ENCODE data around the gene DYNC1I2. TPM values are rescaled to one million over a fixed set of nuclear protein-coding genes. Genes with fewer than 3 reads are reported as not detected.

The DYNC1I2 gene
- total RNA-seq, 1 donor from 2014 or later = 121 TPM

DNA sequence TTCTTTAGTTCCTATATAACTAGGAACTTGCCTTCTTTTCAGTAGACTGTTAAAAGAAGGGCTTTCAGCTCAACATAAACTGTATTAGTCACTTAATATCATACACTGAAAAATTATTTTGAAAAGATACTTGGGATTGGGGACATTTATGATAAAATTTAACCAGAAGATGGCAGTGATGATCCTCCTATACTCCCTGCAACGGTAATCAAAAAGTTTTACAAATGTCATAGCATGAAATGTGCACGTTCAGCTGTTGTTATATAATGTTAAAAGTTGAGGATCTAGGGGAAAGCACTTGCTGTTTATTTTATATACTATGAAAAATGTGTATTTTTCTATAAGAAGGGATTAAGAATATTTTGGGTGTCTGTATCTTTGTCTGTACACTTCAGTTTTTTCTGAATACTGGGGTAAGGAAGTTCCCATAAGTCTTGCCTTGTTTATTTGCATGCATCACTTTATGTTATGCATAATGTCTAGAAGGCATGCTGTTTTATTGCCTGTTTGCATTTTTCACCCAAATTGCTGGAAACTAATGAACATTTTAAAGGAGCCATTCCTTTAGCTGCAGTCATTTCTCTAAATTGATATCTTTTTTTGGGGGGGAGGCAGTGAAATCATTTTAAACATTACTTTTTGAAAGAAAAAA lies 19.0 kb downstream of the DYNC1I2 start:
- no peaks in the 10 kb centered on the region for H3K27me3 ChIP-seq (ENCODE audit: insufficient read depth, low read length)
- H3K9ac ChIP-seq (ENCODE audit: low read length) = no peak overlapping the region
- Mint-ChIP-seq H3K4me1 (ENCODE audit: low read depth, unreplicated experiment) (peaks cover 12% of the 10 kb centered on the region), H3K4me3 (ENCODE audit: unreplicated experiment) (no peak overlapping the region), H3K36me3 (ENCODE audit: low read depth, unreplicated experiment) (peaks cover 3% of the 10 kb centered on the region), H3K27ac (ENCODE audit: unreplicated experiment) (no peak overlapping the region), H3K9me3 (ENCODE audit: unreplicated experiment) (no peaks in the 10 kb centered on the region), H3K27me3 (ENCODE audit: low read depth, unreplicated experiment) (no peaks in the 10 kb centered on the region)
- no peak for FAIRE-seq
- H3K4me2 ChIP-seq (ENCODE audit: low read length) = no peak overlapping the region
- H3K4me3 ChIP-seq (ENCODE audit: insufficient read depth, low read depth, low read length) = no peak overlapping the region
- no peaks in the 10 kb centered on the region for H3K4me1 ChIP-seq (ENCODE audit: insufficient read depth, low read length)
- peaks cover 58% of the 10 kb centered on the region for H4K20me1 ChIP-seq (ENCODE audit: insufficient read depth, low read length)
- no peak overlapping the region for H2AFZ ChIP-seq (ENCODE audit: low read depth, low read length)
- H3K27ac ChIP-seq (ENCODE audit: low read depth, low read length) = no peak overlapping the region
- no peaks in the 10 kb centered on the region for H3K9me3 ChIP-seq (ENCODE audit: insufficient read depth, low read depth, low read length)
- H3K79me2 ChIP-seq (ENCODE audit: insufficient read depth, low read length) = peaks cover 72% of the 10 kb centered on the region
- no peak for DNase-seq (ENCODE audit: low read depth)
- H3K36me3 ChIP-seq (ENCODE audit: insufficient read depth, low read length) = peaks cover 9% of the 10 kb centered on the region
- TF ChIP-seq EZH2 (IDR thresholded peaks at IDR 0.05; ENCODE audit: insufficient read depth, low read length) = no peak
- TF ChIP-seq, protein P1, sequence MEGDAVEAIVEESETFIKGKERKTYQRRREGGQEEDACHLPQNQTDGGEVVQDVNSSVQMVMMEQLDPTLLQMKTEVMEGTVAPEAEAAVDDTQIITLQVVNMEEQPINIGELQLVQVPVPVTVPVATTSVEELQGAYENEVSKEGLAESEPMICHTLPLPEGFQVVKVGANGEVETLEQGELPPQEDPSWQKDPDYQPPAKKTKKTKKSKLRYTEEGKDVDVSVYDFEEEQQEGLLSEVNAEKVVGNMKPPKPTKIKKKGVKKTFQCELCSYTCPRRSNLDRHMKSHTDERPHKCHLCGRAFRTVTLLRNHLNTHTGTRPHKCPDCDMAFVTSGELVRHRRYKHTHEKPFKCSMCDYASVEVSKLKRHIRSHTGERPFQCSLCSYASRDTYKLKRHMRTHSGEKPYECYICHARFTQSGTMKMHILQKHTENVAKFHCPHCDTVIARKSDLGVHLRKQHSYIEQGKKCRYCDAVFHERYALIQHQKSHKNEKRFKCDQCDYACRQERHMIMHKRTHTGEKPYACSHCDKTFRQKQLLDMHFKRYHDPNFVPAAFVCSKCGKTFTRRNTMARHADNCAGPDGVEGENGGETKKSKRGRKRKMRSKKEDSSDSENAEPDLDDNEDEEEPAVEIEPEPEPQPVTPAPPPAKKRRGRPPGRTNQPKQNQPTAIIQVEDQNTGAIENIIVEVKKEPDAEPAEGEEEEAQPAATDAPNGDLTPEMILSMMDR (IDR thresholded peaks at IDR 0.05; ENCODE audit: insufficient read depth, low read depth, low read length) = peak; percentile 21

- H4K20me1 ChIP-seq (ENCODE audit: insufficient read depth, low read length) = peaks cover 48% of the 10 kb centered on the region
- H3K9ac ChIP-seq (ENCODE audit: low read length) = no peak overlapping the region
- Mint-ChIP-seq H3K27ac (ENCODE audit: unreplicated experiment) (peak overlapping the region; percentile 18), H3K4me1 (ENCODE audit: low read depth, unreplicated experiment) (peaks cover 17% of the 10 kb centered on the region), H3K36me3 (ENCODE audit: low read depth, unreplicated experiment) (peaks cover 2% of the 10 kb centered on the region), H3K4me3 (ENCODE audit: unreplicated experiment) (no peak overlapping the region), H3K27me3 (ENCODE audit: low read depth, unreplicated experiment) (no peaks in the 10 kb centered on the region), H3K9me3 (ENCODE audit: unreplicated experiment) (no peaks in the 10 kb centered on the region)
- H3K79me2 ChIP-seq (ENCODE audit: insufficient read depth, low read length) = peaks cover 64% of the 10 kb centered on the region
- no peak overlapping the region for H3K27ac ChIP-seq (ENCODE audit: low read depth, low read length)
- no peak overlapping the region for H3K4me3 ChIP-seq (ENCODE audit: insufficient read depth, low read depth, low read length)
- no peak overlapping the region for H2AFZ ChIP-seq (ENCODE audit: low read depth, low read length)
- H3K4me1 ChIP-seq (ENCODE audit: insufficient read depth, low read length) = peaks cover 10% of the 10 kb centered on the region
- FAIRE-seq (no peak), DNase-seq (ENCODE audit: low read depth) (no peak)
- H3K27me3 ChIP-seq (ENCODE audit: insufficient read depth, low read length) = no peaks in the 10 kb centered on the region
- no peak for TF ChIP-seq EZH2 (IDR thresholded peaks at IDR 0.05; ENCODE audit: insufficient read depth, low read length)
- TF ChIP-seq, protein P1 (IDR thresholded peaks at IDR 0.05; ENCODE audit: insufficient read depth, low read depth, low read length) = no peak
- peaks cover 8% of the 10 kb centered on the region for H3K36me3 ChIP-seq (ENCODE audit: insufficient read depth, low read length)
- H3K4me2 ChIP-seq (ENCODE audit: low read length) = no peak overlapping the region
- no peaks in the 10 kb centered on the region for H3K9me3 ChIP-seq (ENCODE audit: insufficient read depth, low read depth, low read length)
These were observed 20.5 kb downstream of the DYNC1I2 start for GRCh38 chr2:171707752-171708151.

DNA sequence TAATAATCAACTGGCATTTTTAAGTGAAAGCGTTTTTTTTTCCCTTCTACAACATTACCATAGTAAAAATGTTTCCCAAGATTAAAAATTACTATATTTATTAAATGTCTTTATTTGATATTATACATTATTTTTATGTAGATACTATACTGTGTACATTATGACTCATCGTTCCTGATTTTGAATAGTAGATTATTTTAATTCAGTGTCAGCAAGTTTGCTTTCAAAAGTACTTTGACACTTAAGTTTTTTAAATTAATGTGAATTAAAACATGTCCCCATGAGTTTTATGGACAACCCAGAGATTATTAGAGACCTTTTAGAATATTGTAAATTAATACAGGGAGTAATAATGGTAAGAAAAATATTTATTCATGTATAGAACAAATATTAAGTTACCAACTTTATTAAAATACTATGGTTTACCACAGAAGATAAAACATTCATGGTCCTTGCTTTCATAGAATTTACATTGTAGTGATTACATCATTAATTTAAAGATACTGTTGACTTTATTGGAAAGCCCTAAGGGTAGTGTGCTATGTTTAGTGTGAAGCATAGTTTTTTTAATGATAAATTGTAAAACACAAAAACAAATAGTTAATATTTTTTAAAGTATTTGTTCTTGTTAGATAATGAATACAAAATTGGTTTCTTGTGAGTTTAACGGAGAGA lies 21.9 kb downstream of the DYNC1I2 start:
- Histone ChIP-seq H3K4me3 (ENCODE audit: insufficient read depth, low read depth, low read length) (no peak overlapping the region), H3K4me1 (ENCODE audit: insufficient read depth, low read length) (peaks cover 10% of the 10 kb centered on the region), H3K27me3 (ENCODE audit: insufficient read depth, low read length) (no peaks in the 10 kb centered on the region), H3K27ac (ENCODE audit: low read depth, low read length) (no peak overlapping the region), H3K4me2 (ENCODE audit: low read length) (no peak overlapping the region), H3K9ac (ENCODE audit: low read length) (no peak overlapping the region), H3K36me3 (ENCODE audit: insufficient read depth, low read length) (peaks cover 6% of the 10 kb centered on the region), H2AFZ (ENCODE audit: low read depth, low read length) (no peak overlapping the region), H3K79me2 (ENCODE audit: insufficient read depth, low read length) (peaks cover 64% of the 10 kb centered on the region), H3K9me3 (ENCODE audit: insufficient read depth, low read depth, low read length) (no peaks in the 10 kb centered on the region), H4K20me1 (ENCODE audit: insufficient read depth, low read length) (peaks cover 34% of the 10 kb centered on the region)
- Mint-ChIP-seq H3K27me3 (ENCODE audit: low read depth, unreplicated experiment) (no peaks in the 10 kb centered on the region), H3K27ac (ENCODE audit: unreplicated experiment) (no peak overlapping the region), H3K9me3 (ENCODE audit: unreplicated experiment) (no peaks in the 10 kb centered on the region), H3K36me3 (ENCODE audit: low read depth, unreplicated experiment) (no peaks in the 10 kb centered on the region), H3K4me1 (ENCODE audit: low read depth, unreplicated experiment) (peaks cover 10% of the 10 kb centered on the region), H3K4me3 (ENCODE audit: unreplicated experiment) (no peak overlapping the region)
- FAIRE-seq = no peak
- TF ChIP-seq EZH2 (IDR thresholded peaks at IDR 0.05; ENCODE audit: insufficient read depth, low read length) = no peak
- TF ChIP-seq, protein P1 (IDR thresholded peaks at IDR 0.05; ENCODE audit: insufficient read depth, low read depth, low read length) = no peak
- no peak for DNase-seq (ENCODE audit: low read depth)
